Thoracic aorta (tissue), 2 donors: Measurements from ENCODE around the gene TJAP1. TPM values are rescaled to one million over a fixed set of nuclear protein-coding genes. Genes with fewer than 3 reads are reported as not detected.

Source experiments
- ATAC-seq: fragments of 150-250 bp; one replicate; pipeline ENCODE4 v1.8.0; 2017; ENCODE audit warnings: low read depth; ENCODE audit not compliant: insufficient number of reproducible peaks, low FRiP score
- DNase-seq: peaks from one replicate; pipeline ENCODE4 v3.0.0-alpha.2; 2020; ENCODE audit warnings: low spot score
- H3K27ac ChIP-seq, 2 donors: fragments of 200-600 bp; sonication (generic); 1 replicate in 1 of 2; 2 replicates in 1 of 2; pipeline ENCODE4 v1.5.1; 2016; ENCODE audit warnings: mild to moderate bottlenecking in 2 of 2, moderate library complexity in 2 of 2
- H3K27me3 ChIP-seq: fragments of 200-600 bp; sonication (generic); replicated peaks from 2 replicates; pipeline ENCODE4 v1.6.0; 2016; ENCODE audit warnings: mild to moderate bottlenecking; ENCODE audit not compliant: insufficient read depth
- H3K36me3 ChIP-seq: fragments of 200-600 bp; sonication (generic); one replicate; pipeline ENCODE4 v1.5.1; 2016
- H3K4me1 ChIP-seq, 2 donors: fragments of 200-600 bp; sonication (generic); 1 replicate in 1 of 2; 2 replicates in 1 of 2; pipeline versions ENCODE4 v1.5.1 to v1.6.0; 2016; ENCODE audit warnings: low read depth in 2 of 2, mild to moderate bottlenecking in 1 of 2; ENCODE audit not compliant: control insufficient read depth in 1 of 2
- H3K4me3 ChIP-seq: fragments of 200-600 bp; sonication (generic); 2 replicates; pipeline ENCODE4 v1.5.1; 2016; ENCODE audit warnings: mild to moderate bottlenecking
- H3K9me3 ChIP-seq: fragments of 200-600 bp; sonication (generic); 2 replicates; pipeline ENCODE4 v1.5.1; 2016
- total RNA-seq, 2 donors: library from RNA; depleted of rRNA; stranded (reverse); fragments of >200 nt; gene quantifications; one replicate each; pipeline versions ENCODE4 v1.1.0 to v1.2.3, GENCODE V29; 2016
- TF ChIP-seq, protein P1 (sequence below): fragments of 200-600 bp; sonication (generic); IDR thresholded peaks from one replicate; pipeline ENCODE4 v1.5.1; 2019; ENCODE audit warnings: antibody characterized with exemption

The TJAP1 gene
- total RNA-seq, 2 donors from 2014 or later = 19.5 to 21.0 TPM

DNA sequence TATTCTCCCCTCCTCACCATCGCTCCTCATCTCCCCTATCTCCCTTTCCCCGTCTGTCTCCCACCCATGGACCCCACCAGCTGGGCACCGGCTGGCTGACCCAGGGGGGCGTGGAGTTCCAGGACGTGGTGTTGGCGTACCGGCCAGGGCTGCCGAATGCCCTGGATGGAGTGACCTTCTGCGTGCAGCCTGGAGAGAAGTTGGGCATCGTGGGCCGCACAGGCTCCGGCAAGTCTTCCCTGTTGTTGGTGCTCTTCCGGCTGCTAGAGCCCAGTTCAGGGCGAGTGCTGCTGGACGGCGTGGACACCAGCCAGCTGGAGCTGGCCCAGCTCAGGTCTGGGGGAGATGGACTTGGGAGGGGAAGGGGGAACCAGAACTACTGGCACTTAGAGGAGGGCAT, 29.8 kb upstream of the TJAP1 start:
- Histone ChIP-seq H3K4me3 (no peak overlapping the region), H3K27ac (no peak overlapping the region), H3K27me3 (no peaks in the 10 kb centered on the region), H3K4me1 (no peaks in the 10 kb centered on the region), H3K36me3 (peaks cover 70% of the 10 kb centered on the region), H3K9me3 (no peaks in the 10 kb centered on the region)
- ATAC-seq = no peak
- TF ChIP-seq, protein P1, sequence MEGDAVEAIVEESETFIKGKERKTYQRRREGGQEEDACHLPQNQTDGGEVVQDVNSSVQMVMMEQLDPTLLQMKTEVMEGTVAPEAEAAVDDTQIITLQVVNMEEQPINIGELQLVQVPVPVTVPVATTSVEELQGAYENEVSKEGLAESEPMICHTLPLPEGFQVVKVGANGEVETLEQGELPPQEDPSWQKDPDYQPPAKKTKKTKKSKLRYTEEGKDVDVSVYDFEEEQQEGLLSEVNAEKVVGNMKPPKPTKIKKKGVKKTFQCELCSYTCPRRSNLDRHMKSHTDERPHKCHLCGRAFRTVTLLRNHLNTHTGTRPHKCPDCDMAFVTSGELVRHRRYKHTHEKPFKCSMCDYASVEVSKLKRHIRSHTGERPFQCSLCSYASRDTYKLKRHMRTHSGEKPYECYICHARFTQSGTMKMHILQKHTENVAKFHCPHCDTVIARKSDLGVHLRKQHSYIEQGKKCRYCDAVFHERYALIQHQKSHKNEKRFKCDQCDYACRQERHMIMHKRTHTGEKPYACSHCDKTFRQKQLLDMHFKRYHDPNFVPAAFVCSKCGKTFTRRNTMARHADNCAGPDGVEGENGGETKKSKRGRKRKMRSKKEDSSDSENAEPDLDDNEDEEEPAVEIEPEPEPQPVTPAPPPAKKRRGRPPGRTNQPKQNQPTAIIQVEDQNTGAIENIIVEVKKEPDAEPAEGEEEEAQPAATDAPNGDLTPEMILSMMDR = no peak
- DNase-seq = no peak

DNA sequence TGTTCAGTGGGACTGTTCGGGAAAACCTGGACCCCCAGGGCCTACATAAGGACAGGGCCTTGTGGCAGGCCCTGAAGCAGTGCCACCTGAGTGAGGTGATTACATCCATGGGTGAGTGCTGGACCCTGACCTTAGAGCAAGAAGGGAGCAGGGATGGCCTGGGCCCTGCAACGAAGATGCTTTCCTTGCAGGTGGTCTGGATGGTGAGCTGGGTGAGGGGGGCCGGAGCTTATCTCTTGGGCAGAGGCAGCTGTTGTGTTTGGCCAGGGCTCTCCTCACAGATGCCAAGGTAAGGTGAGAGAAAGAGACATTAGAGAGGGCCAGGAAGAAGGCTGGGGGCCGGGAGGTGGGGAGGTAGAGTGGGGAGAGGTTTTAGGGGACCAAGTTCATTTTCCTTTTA, 28.5 kb upstream of the TJAP1 start:
- H3K9me3 ChIP-seq = no peaks in the 10 kb centered on the region
- no peak overlapping the region for H3K4me3 ChIP-seq
- no peaks in the 10 kb centered on the region for H3K4me1 ChIP-seq
- ATAC-seq = no peak
- no peaks in the 10 kb centered on the region for H3K27me3 ChIP-seq
- TF ChIP-seq, protein P1 = no peak
- no peak for DNase-seq
- H3K27ac ChIP-seq = no peak overlapping the region
- peaks cover 57% of the 10 kb centered on the region for H3K36me3 ChIP-seq

DNA sequence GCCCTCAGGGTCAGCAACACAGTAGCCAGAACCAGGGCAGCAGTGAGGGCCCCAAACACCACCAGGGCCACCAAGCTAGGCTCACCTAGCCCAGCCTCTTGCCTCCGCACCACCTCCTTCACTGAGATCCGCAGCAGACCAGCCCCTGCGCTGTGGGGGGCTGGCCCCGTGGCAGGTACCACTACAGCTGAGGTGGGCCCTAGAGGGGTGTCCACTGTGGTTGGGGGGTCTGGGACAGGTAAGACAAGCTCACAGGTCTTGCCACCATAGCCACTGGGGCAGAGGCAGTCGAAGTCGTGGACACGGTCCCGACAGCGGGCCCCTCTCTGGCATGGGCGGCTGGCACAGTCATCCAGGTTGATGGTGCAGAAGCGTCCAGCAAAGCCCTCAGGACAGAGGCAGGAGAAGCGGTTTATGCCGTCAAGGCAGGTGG, 26.7 kb upstream of the TJAP1 start:
- Histone ChIP-seq H3K27ac (no peak overlapping the region), H3K4me1 (peaks cover 0 to 9% of the 10 kb centered on the region in 2 donors), H3K9me3 (no peaks in the 10 kb centered on the region), H3K36me3 (peaks cover 40% of the 10 kb centered on the region), H3K4me3 (no peak overlapping the region), H3K27me3 (no peaks in the 10 kb centered on the region)
- TF ChIP-seq, protein P1 = no peak
- DNase-seq = no peak
- ATAC-seq = no peak

DNA sequence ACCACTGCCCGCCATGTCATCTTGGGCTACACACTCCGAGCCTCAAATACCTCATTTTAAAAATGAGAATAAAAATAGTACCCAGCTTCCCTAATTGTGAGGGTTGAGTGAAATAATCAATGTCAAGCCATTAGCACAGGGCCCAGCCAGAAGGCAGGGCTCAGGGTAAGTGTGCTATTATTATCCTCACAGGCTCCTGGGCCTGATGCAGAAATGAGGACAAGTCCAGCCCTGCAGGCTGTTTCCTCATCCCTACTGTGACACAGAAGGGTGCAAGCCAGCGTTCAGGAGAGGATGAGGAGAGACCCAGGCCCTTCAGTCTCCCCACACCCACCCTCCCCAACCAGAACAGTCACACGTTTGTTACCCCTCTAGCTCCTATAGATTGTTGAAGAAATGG, 26.0 kb upstream of the TJAP1 start:
- H3K27me3 ChIP-seq = no peaks in the 10 kb centered on the region
- no peak overlapping the region for H3K27ac ChIP-seq
- peaks cover 0 to 13% of the 10 kb centered on the region in 2 donors for H3K4me1 ChIP-seq
- H3K36me3 ChIP-seq = peaks cover 34% of the 10 kb centered on the region
- DNase-seq = no peak
- no peak for ATAC-seq
- no peak overlapping the region for H3K4me3 ChIP-seq
- no peaks in the 10 kb centered on the region for H3K9me3 ChIP-seq
- TF ChIP-seq, protein P1 = no peak

- Histone ChIP-seq H3K27ac (no peak overlapping the region), H3K4me1 (peaks cover 0 to 13% of the 10 kb centered on the region in 2 donors), H3K27me3 (no peaks in the 10 kb centered on the region), H3K9me3 (no peaks in the 10 kb centered on the region), H3K4me3 (no peak overlapping the region), H3K36me3 (peaks cover 34% of the 10 kb centered on the region)
- no peak for ATAC-seq
- DNase-seq = no peak
- TF ChIP-seq, protein P1 = no peak
Measured at GRCh38 chr6:43451939-43452338, 25.4 kb upstream of the TJAP1 start.
